Heart left ventricle (tissue), 16 donors: ENCODE data around the gene SEC14L3. TPM values are rescaled to one million over a fixed set of nuclear protein-coding genes. Genes with fewer than 3 reads are reported as not detected.

Source experiments
- ATAC-seq, 4 donors: fragments of 200-7000 bp; cut with Tn5 transposase; one replicate each; pipeline ENCODE4 v1.9.1; 2020 to 2022; ENCODE audit warnings: moderate library complexity in 4 of 4, mild to moderate bottlenecking in 3 of 4, moderate number of reproducible peaks in 1 of 4
- DNase-seq, 5 donors: peaks; one replicate each; pipeline ENCODE4 v3.0.0-alpha.2; 2020
- H3K27ac ChIP-seq, 12 donors: fragments of 200-600 bp; sonication (generic) in 4 of 12; one replicate each; pipeline versions ENCODE4 v1.5.0 to v1.8.0; 2016 to 2022; ENCODE audit warnings: mild to moderate bottlenecking in 2 of 12
- H3K27me3 ChIP-seq, 9 donors: fragments of 200-600 bp; sonication (generic) in 2 of 9; one replicate each; pipeline versions ENCODE4 v1.5.1 to v1.8.0; 2016 to 2022; ENCODE audit warnings: mild to moderate bottlenecking in 3 of 9
- H3K36me3 ChIP-seq, 9 donors: fragments of 200-600 bp; sonication (generic) in 2 of 9; one replicate each; pipeline versions ENCODE4 v1.5.0 to v1.8.0; 2018 to 2022; ENCODE audit warnings: mild to moderate bottlenecking in 2 of 9
- H3K4me1 ChIP-seq, 12 donors: fragments of 200-600 bp; sonication (generic) in 4 of 12; one replicate each; pipeline versions ENCODE4 v1.5.0 to v1.8.0; 2016 to 2022; ENCODE audit warnings: mild to moderate bottlenecking in 3 of 12
- H3K4me3 ChIP-seq, 12 donors: fragments of 200-600 bp; sonication (generic) in 4 of 12; one replicate each; pipeline versions ENCODE4 v1.5.0 to v1.8.0; 2017 to 2022; ENCODE audit warnings: mild to moderate bottlenecking in 9 of 12, moderate library complexity in 4 of 12
- H3K9me3 ChIP-seq, 12 donors: fragments of 200-600 bp; sonication (generic) in 4 of 12; one replicate each; pipeline versions ENCODE4 v1.5.0 to v1.8.0; 2016 to 2022; ENCODE audit warnings: mild to moderate bottlenecking in 1 of 12
- POLR2A ChIP-seq, 2 donors: fragments of 450-650 bp; IDR thresholded peaks; one replicate each; pipeline ENCODE4 v1.6.1; 2017; ENCODE audit warnings: antibody characterized with exemption in 2 of 2, mild to moderate bottlenecking in 2 of 2, moderate library complexity in 2 of 2
- WGBS, 4 donors: extraction: QIAGEN DNeasy Blood & Tissue Kit in 2 of 4; methylation state at CpG; one replicate each; pipeline versions ENCODE4 v1.1.5 to v1.1.7; 2013 to 2018; 5-methylcytosine and 5-hydroxymethylcytosine counted together
- intact Hi-C, 10 donors: fragments of 100-400 bp; cut with DNase I; formaldehyde crosslinking; loops; one replicate each; pipeline versions ENCODE4 v1.11.1 to v1.14.2; 2022
- polyA plus RNA-seq, 2 donors: library from polyadenylated mRNA; stranded (reverse); fragments of 200-250 nt; gene quantifications; one replicate each; pipeline ENCODE4 v1.2.3, GENCODE V29; 2013
- total RNA-seq, 9 donors: library from RNA; depleted of rRNA in 2 of 9; stranded (reverse); fragments of >200 nt in 2 of 9; fragmentation: NEBNext Ultra II Directional in 3 of 9; extraction: Animal tissue kit (Norgen Biotek cat#: 25700) in 3 of 9; gene quantifications; one replicate each; pipeline versions ENCODE4 v1.1.0 to v1.2.4, GENCODE V29; 2016 to 2023
- TF ChIP-seq, protein P1 (sequence below), 12 donors: fragments of 200-600 bp; sonication (generic) in 4 of 12; IDR thresholded peaks; one replicate each; pipeline versions ENCODE4 v1.5.0 to v1.8.0; 2018 to 2022; ENCODE audit warnings: antibody characterized with exemption in 12 of 12, mild to moderate bottlenecking in 5 of 12
- donor health status: ischemic (EF 13 %, LVEDD 7.1; RV severe dilation, severe dysfunction).
- donor health status: healthy with polysubstance abuse.
- donor health status: DM: no; HTN: yes; CAD: no.
- donor health status: DM: no; HTN: no; CAD: no.
- donor health status: ischemic (EF 25% LVEDD 6.9; RV normal size, moderate dysfunction).
- donor health status: ischemic (EF 25% LVEDD 5.7; RV mildly dilated, moderate dysfunction).
- donor health status: healthy.
- donor health status: DM: yes; HTN: yes; CAD: no.
- donor health status: ischemic (EF 35%, LVEDD 5.7; RV mildly dilated, moderate dysfunction).
- donor health status: nonischemic (EF 11% LVEDD 7.7; RV severe dilation, severe dysfunction).
- donor health status: DM: yes; HTN: yes; CAD: no.
- donor health status: PGD.
- donor health status: ischemic (EF 29% LVEDD 5.4; RV normal size, mild dysfunction).
- donor health status: nonischemic (EF 23%, LVEDD 6.1; RV moderate dilation, normal function).

The SEC14L3 gene
- total and polyA plus RNA-seq, 11 donors, result not detected

DNA sequence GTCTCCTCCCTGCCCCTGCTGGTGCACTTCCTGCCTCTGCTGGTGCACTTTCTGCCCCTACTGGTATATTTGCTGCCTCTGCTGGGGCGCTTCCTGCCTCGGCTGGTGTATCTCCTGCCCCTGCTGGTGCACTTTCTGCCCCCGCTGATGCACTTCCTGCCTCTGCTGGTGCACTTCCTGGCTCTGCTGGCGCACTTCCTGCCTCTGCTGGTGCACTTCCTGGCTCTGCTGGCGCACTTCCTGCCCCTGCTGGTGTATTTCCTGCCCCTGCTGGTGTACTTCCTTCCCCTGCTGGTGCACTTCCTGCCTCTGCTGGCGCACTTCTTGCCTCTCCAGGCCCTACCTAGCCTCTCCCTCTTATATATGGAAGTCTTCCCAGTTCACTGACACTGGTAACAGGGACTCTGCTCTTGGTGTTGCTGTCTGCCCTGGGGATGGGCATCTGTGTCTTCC, 36.1 kb downstream of the SEC14L3 start:
- TF ChIP-seq, protein P1, sequence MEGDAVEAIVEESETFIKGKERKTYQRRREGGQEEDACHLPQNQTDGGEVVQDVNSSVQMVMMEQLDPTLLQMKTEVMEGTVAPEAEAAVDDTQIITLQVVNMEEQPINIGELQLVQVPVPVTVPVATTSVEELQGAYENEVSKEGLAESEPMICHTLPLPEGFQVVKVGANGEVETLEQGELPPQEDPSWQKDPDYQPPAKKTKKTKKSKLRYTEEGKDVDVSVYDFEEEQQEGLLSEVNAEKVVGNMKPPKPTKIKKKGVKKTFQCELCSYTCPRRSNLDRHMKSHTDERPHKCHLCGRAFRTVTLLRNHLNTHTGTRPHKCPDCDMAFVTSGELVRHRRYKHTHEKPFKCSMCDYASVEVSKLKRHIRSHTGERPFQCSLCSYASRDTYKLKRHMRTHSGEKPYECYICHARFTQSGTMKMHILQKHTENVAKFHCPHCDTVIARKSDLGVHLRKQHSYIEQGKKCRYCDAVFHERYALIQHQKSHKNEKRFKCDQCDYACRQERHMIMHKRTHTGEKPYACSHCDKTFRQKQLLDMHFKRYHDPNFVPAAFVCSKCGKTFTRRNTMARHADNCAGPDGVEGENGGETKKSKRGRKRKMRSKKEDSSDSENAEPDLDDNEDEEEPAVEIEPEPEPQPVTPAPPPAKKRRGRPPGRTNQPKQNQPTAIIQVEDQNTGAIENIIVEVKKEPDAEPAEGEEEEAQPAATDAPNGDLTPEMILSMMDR (IDR thresholded peaks at IDR 0.05), result peak in 1 of 12 donors; percentile 19
- no peak for TF ChIP-seq POLR2A (IDR thresholded peaks at IDR 0.05)
- H3K36me3 ChIP-seq, result no peaks in the 10 kb centered on the region
- whole genome bisulfite sequencing, 4 donors, result 64 to 77% (median 68%) methylated on average over 6 of the region's 6 CpGs

DNA sequence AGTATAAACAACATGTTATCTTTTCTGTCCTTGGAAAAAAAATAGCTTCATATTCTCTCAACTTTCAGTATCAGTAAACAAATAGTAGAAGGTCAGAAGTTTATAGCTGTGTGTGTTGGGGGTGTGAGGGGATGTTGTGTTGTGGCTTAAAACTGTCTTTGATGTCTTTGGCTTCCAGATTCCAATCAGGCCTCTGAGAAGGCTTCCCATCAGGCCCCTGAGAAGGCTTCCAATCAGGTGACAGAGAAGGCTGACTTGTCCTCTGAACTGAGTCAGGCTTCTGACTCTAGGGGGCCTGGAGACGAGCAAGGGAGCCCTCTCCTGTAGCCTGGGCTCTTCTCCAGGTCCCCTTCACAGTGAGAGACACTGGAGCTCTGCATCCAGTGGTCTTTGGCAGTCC, 37.0 kb downstream of the SEC14L3 start:
- DNase-seq, result no peak
- no peak overlapping the region for H3K4me3 ChIP-seq
- TF ChIP-seq POLR2A (IDR thresholded peaks at IDR 0.05), result no peak
- TF ChIP-seq, protein P1 (IDR thresholded peaks at IDR 0.05), result no peak
- no peaks in the 10 kb centered on the region for H3K4me1 ChIP-seq
- H3K36me3 ChIP-seq, result no peaks in the 10 kb centered on the region
- peak overlapping the region in 7 of 12 donors; percentile 41 to 85 (median 67) for H3K27ac ChIP-seq
- ATAC-seq, result no peak
- WGBS, 4 donors, result 60 to 71% (median 65%) methylated on average over 1 of the region's 1 CpG
- peaks cover 0 to 3% (median 0%) of the 10 kb centered on the region in 9 donors for H3K27me3 ChIP-seq
- intact Hi-C loops, result no loop called here
- peaks cover 0 to 3% (median 0%) of the 10 kb centered on the region in 12 donors for H3K9me3 ChIP-seq

More for the DNA sequence above, 36.1 kb downstream of the SEC14L3 start:
- peak overlapping the region in 10 of 12 donors; percentile 22 to 85 (median 58) for H3K27ac ChIP-seq
- H3K9me3 ChIP-seq, result peaks cover 0 to 3% (median 0%) of the 10 kb centered on the region in 12 donors
- peaks cover 0 to 11% (median 0%) of the 10 kb centered on the region in 9 donors for H3K27me3 ChIP-seq
- H3K4me3 ChIP-seq, result no peak overlapping the region
- ATAC-seq, result peak in 2 of 4 donors; percentile 49 to 84
- no peaks in the 10 kb centered on the region for H3K4me1 ChIP-seq
- DNase-seq, result peak in 4 of 5 donors; percentile 37 to 67 (median 54)
- intact Hi-C loops, result no loop called here

- no peak for ATAC-seq
- TF ChIP-seq, protein P1 (IDR thresholded peaks at IDR 0.05), result no peak
- no peak for TF ChIP-seq POLR2A (IDR thresholded peaks at IDR 0.05)
- Histone ChIP-seq H3K4me1 (no peaks in the 10 kb centered on the region), H3K9me3 (peaks cover 0 to 3% (median 0%) of the 10 kb centered on the region in 12 donors), H3K27me3 (no peaks in the 10 kb centered on the region), H3K27ac (no peak overlapping the region), H3K36me3 (no peaks in the 10 kb centered on the region), H3K4me3 (no peak overlapping the region)
- WGBS, 4 donors, result 96 to 100% (median 100%) methylated on average over 1 of the region's 1 CpG
- intact Hi-C loops, result no loop called here
- no peak for DNase-seq
These were observed 38.0 kb downstream of the SEC14L3 start for GRCh38 chr22:30433773-30434172.

DNA sequence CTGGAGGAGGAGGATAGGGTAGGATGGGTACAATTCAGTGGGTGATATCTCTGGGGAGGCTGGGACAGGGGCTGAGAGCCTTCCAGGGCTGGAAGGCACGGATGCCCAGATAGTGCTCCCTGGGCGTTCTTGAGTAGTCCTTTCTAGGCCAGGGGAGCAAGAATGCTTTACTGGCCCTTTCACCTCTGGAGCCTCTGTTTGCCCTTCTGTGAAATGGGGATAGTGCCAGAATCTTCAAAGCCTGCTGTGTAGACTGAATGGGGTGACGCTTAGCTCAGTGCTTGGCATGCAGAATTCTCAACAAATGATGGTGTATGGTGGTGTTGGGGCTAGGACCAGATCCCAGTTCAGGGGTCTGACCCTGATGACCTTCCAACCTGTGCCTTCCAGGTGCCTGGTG, 38.6 kb downstream of the SEC14L3 start:
- ATAC-seq (no peak), DNase-seq (no peak)
- no peaks in the 10 kb centered on the region for H3K4me1 ChIP-seq
- WGBS, 4 donors, result 94 to 100% (median 95%) methylated on average over 3 of the region's 3 CpGs
- TF ChIP-seq, protein P1 (IDR thresholded peaks at IDR 0.05), result no peak
- TF ChIP-seq POLR2A (IDR thresholded peaks at IDR 0.05), result no peak
- no peaks in the 10 kb centered on the region for H3K27me3 ChIP-seq
- intact Hi-C loops, result no loop called here
- H3K9me3 ChIP-seq, result peaks cover 0 to 3% (median 0%) of the 10 kb centered on the region in 12 donors
- no peak overlapping the region for H3K27ac ChIP-seq
- H3K4me3 ChIP-seq, result no peak overlapping the region
- no peaks in the 10 kb centered on the region for H3K36me3 ChIP-seq
